ENCODE data around the gene PDE11A.

DNA sequence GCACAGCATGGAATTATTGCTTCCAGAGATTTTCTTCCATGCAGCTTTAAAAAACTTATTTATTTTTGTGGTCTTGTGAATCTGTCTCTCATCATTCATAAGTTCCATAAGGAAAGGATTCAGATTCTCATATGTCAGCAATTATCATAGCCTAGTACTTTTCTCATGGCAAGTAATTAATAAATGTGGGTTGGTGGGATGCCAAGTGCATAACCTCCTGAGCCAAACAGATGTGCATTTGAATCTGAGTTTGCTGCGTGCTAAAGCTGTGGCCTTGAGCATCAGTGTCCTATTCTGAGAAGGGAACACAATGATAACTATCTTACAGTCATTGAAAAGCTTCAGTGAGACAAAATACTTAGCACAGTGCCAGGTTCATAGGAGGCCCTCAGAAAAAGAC is 331.9 kb downstream of the PDE11A start:
- TF ChIP-seq, protein P1, sequence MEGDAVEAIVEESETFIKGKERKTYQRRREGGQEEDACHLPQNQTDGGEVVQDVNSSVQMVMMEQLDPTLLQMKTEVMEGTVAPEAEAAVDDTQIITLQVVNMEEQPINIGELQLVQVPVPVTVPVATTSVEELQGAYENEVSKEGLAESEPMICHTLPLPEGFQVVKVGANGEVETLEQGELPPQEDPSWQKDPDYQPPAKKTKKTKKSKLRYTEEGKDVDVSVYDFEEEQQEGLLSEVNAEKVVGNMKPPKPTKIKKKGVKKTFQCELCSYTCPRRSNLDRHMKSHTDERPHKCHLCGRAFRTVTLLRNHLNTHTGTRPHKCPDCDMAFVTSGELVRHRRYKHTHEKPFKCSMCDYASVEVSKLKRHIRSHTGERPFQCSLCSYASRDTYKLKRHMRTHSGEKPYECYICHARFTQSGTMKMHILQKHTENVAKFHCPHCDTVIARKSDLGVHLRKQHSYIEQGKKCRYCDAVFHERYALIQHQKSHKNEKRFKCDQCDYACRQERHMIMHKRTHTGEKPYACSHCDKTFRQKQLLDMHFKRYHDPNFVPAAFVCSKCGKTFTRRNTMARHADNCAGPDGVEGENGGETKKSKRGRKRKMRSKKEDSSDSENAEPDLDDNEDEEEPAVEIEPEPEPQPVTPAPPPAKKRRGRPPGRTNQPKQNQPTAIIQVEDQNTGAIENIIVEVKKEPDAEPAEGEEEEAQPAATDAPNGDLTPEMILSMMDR (IDR thresholded peaks at IDR 0.05): no peak
- no peak for TF ChIP-seq ZFX (IDR thresholded peaks at IDR 0.05; ENCODE audit: borderline replicate concordance)
